Panc1 (cell line): ENCODE results near the gene ZNF334. TPM values are rescaled to one million over a fixed set of nuclear protein-coding genes. Genes with fewer than 3 reads are reported as not detected.

Experiments used
- ATAC-seq: fragments of 200-7000 bp; cut with Tn5 transposase; 2 replicates; pipeline ENCODE4 v1.9.1; 2020; ENCODE audit warnings: mild to moderate bottlenecking, moderate library complexity
- BruUV-seq: library from RNA; stranded (reverse); fragments of 400-500 nt; replicated peaks from 2 replicates; lab custom pipeline; 2021; lab: Mats Ljungman, UMichigan
- CTCF ChIA-PET: fragments of 300-600 bp; sonication (Branson Sonifier 250); formaldehyde crosslinking; loops from one replicate; lab custom pipeline; 2022; ENCODE audit warnings: antibody characterized with exemption; lab: Charles Lee
- POLR2A ChIA-PET: fragments of 300-600 bp; sonication (Branson Sonifier 250); formaldehyde crosslinking; loops from one replicate; lab custom pipeline; 2022; ENCODE audit warnings: antibody characterized with exemption; lab: Charles Lee
- DNase-seq: peaks from one replicate; pipeline ENCODE4 v3.0.0-alpha.2; 2010; ENCODE audit warnings: low read depth, low spot score
- H3K27ac ChIP-seq: 2 replicates; pipeline ENCODE4 v1.5.1; 2011; ENCODE audit warnings: mild to moderate bottlenecking, low read length, inconsistent platforms
- H3K27me3 ChIP-seq: fragments of 200-500 bp; sonication (Bioruptor generic); 2 replicates; pipeline ENCODE4 v1.6.0; 2014; ENCODE audit warnings: low read length, inconsistent platforms; ENCODE audit not compliant: control insufficient read depth, insufficient read depth
- H3K36me3 ChIP-seq: fragments of 200-500 bp; sonication (Bioruptor generic); 2 replicates; pipeline ENCODE4 v1.5.1; 2014; ENCODE audit warnings: inconsistent platforms, mild to moderate bottlenecking, low read length, moderate library complexity; ENCODE audit not compliant: control insufficient read depth, insufficient read depth
- H3K4me1 ChIP-seq: 2 replicates; pipeline ENCODE4 v1.5.1; 2011; ENCODE audit warnings: inconsistent platforms, mild to moderate bottlenecking, low read length, moderate library complexity; ENCODE audit not compliant: control insufficient read depth, insufficient read depth
- H3K4me3 ChIP-seq, 2 experiments: 2 replicates each; pipeline ENCODE4 v1.5.1; 2011 to 2012; ENCODE audit warnings: low read depth in 2 of 2, low read length in 2 of 2, mild to moderate bottlenecking in 2 of 2, inconsistent platforms in 1 of 2, moderate library complexity in 1 of 2
- H3K9me3 ChIP-seq: fragments of 200-500 bp; sonication (Bioruptor generic); 2 replicates; pipeline ENCODE4 v1.5.1; 2014; ENCODE audit warnings: low read depth, mild to moderate bottlenecking, inconsistent platforms, low read length, moderate library complexity; ENCODE audit not compliant: control insufficient read depth, insufficient read depth
- POLR2AphosphoS5 ChIP-seq: IDR thresholded peaks from 2 replicates; pipeline ENCODE4 v1.6.1; 2012; ENCODE audit warnings: mild to moderate bottlenecking, low read depth, low read length, moderate library complexity
- REST ChIP-seq, 2 experiments: IDR thresholded peaks; 2 replicates each; pipeline ENCODE4 v1.6.1; 2011 to 2012; ENCODE audit warnings: low read depth in 2 of 2, control low read depth in 1 of 2, low read length in 1 of 2, mild to moderate bottlenecking in 1 of 2, moderate library complexity in 1 of 2; ENCODE audit not compliant: insufficient read depth in 1 of 2
- SIN3A ChIP-seq: IDR thresholded peaks from 2 replicates; pipeline ENCODE4 v1.6.1; 2012; ENCODE audit warnings: low read depth, mild to moderate bottlenecking, low read length, moderate library complexity, borderline replicate concordance; ENCODE audit not compliant: insufficient read depth
- TCF7L2 ChIP-seq: IDR thresholded peaks from 2 replicates; pipeline ENCODE4 v1.6.1; 2011; ENCODE audit warnings: mild to moderate bottlenecking, low read depth, low read length, inconsistent platforms
- in situ Hi-C: cut with HindIII; loops from 2 replicates; pipeline ENCODE4 v1.10.0; 2016; ENCODE audit warnings: low sequenced_read_pairs, low pct_unique_long_range_greater_than_20kb
- intact Hi-C: fragments of 100-400 bp; cut with micrococcal nuclease; formaldehyde crosslinking; loops from one replicate; pipeline ENCODE4 v1.10.0; 2022; ENCODE audit not compliant: unreplicated experiment
- total RNA-seq: library from RNA; stranded (reverse); gene quantifications from one replicate; pipeline ENCODE4 v1.2.1, GENCODE V29; 2021; ENCODE audit not compliant: unreplicated experiment
- TF ChIP-seq, protein P1 (sequence below): fragments of 450-650 bp; IDR thresholded peaks from 2 replicates; pipeline ENCODE4 v1.5.1; 2017; ENCODE audit warnings: mild to moderate bottlenecking

The ZNF334 gene
- total RNA-seq, 1 experiment from 2014 or later: 0.28 TPM

DNA sequence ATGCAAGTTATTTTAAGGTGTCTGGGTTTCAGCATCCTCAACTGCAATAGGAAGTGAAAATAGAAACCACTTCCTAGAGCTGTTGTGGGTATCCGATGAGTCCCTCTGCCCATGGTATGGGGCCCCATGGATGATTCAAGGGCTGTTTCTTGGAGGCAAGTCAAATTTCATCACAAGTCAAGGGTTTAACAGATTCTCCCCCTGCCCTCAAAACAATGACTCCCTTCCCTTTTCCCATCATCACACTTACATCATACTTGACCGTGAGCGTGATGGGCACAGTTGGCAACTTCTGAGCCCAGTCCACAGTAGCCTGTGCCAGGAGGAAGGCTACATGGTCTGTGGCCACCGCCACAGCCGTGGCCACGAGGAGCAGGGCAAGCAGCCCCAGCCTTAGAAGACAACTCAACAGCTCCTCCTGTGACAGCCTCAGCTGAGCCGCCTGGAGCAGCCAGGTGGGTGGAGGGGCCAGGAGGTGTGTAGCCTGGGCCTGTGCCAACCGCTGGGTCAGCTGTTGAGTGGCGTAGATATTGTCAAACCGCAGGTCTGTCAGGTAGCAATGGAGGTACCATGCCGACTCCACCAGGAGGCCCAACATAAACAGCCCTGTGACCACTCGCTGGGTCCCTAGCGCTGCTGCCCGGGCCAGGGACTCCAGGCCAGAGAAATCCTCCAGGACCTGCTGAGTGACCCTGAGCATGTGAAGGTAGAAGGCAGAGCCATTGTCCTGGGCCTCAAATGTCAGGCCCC, 31.9 kb upstream of the ZNF334 start:
- intact Hi-C loops (no loop called here), in situ Hi-C loops (no loop called here)
- no TSS peak for BruUV-seq
- ChIA-PET POLR2A (no interaction called here), CTCF (no interaction called here)
- Histone ChIP-seq H3K4me3 (no peak overlapping the region), H3K27ac (no peak overlapping the region), H3K4me1 (no peaks in the 10 kb centered on the region), H3K27me3 (no peaks in the 10 kb centered on the region), H3K9me3 (no peaks in the 10 kb centered on the region), H3K36me3 (no peaks in the 10 kb centered on the region)
- TF ChIP-seq, protein P1, sequence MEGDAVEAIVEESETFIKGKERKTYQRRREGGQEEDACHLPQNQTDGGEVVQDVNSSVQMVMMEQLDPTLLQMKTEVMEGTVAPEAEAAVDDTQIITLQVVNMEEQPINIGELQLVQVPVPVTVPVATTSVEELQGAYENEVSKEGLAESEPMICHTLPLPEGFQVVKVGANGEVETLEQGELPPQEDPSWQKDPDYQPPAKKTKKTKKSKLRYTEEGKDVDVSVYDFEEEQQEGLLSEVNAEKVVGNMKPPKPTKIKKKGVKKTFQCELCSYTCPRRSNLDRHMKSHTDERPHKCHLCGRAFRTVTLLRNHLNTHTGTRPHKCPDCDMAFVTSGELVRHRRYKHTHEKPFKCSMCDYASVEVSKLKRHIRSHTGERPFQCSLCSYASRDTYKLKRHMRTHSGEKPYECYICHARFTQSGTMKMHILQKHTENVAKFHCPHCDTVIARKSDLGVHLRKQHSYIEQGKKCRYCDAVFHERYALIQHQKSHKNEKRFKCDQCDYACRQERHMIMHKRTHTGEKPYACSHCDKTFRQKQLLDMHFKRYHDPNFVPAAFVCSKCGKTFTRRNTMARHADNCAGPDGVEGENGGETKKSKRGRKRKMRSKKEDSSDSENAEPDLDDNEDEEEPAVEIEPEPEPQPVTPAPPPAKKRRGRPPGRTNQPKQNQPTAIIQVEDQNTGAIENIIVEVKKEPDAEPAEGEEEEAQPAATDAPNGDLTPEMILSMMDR: no peak
- TF ChIP-seq SIN3A (no peak), POLR2AphosphoS5 (no peak), REST (IDR thresholded peaks at IDR 0.05; ENCODE audit: insufficient read depth in 1 of 2, low read depth in 2 of 2, low read length in 1 of 2) (no peak), TCF7L2 (no peak)
- DNase-seq (no peak), ATAC-seq (no peak)

- no TSS peak for BruUV-seq
- no peak for DNase-seq
- intact Hi-C loops: no loop called here
Observed at GRCh38 chr20:46544576-46544975, 31.2 kb upstream of the ZNF334 start.

More at GRCh38 chr20:46544576-46544975, 31.2 kb upstream of the ZNF334 start:
- H3K4me1 ChIP-seq: no peaks in the 10 kb centered on the region
- ChIA-PET CTCF (no interaction called here), POLR2A (no interaction called here)
- H3K36me3 ChIP-seq: no peaks in the 10 kb centered on the region
- H3K27ac ChIP-seq: no peak overlapping the region
- TF ChIP-seq SIN3A (no peak), TCF7L2 (no peak), POLR2AphosphoS5 (no peak), REST (IDR thresholded peaks at IDR 0.05; ENCODE audit: insufficient read depth in 1 of 2, low read depth in 2 of 2, low read length in 1 of 2) (no peak)
- TF ChIP-seq, protein P1: no peak
- no peak for ATAC-seq
- in situ Hi-C loops: no loop called here
- no peaks in the 10 kb centered on the region for H3K9me3 ChIP-seq
- no peaks in the 10 kb centered on the region for H3K27me3 ChIP-seq
- no peak overlapping the region for H3K4me3 ChIP-seq
